NT2/D1 (cell line): ENCODE data around the gene PCDHGB4.
"Not testable (repeated sequence)": the region's sequence is repeated elsewhere in the genome, so short reads cannot be mapped to it uniquely, and the experiment has no call there.

Experiments used
- YY1 ChIP-seq: IDR thresholded peaks from 2 replicates; pipeline ENCODE4 v1.6.1; 2011; ENCODE audit not compliant: insufficient read length, insufficient read depth
- ZNF274 ChIP-seq: IDR thresholded peaks from 2 replicates; pipeline ENCODE4 v1.6.1; 2011; ENCODE audit warnings: mild to moderate bottlenecking, low read depth, low read length

GRCh38 chr5:141346017-141346416, 41.5 kb upstream of the PCDHGB4 start:
- not testable (repeated sequence) for TF ChIP-seq YY1, ZNF274
